Natural killer cell treated with Interleukin-12 subunit alpha and Interleukin-12 subunit beta and Interleukin-15 and Interleukin-18, amount 100 ng/mL, for 72 hours (primary cell): ENCODE measurements around the gene EXOC6. TPM values are rescaled to one million over a fixed set of nuclear protein-coding genes. Genes with fewer than 3 reads are reported as not detected.
"Not testable (repeated sequence)": the region's sequence is repeated elsewhere in the genome, so short reads cannot be mapped to it uniquely, and the experiment has no call there.

Source experiments
- ATAC-seq, 2 donors: fragments of 150-1000 bp; cut with Tn5 transposase in 1 of 2; sonication (Bioruptor Pico), chemical (Tn5 transposase) in 1 of 2; 2 replicates each; pipeline ENCODE4 v1.10.0; 2021
- DNase-seq: peaks from one replicate; pipeline ENCODE4 v3.0.0; 2022; ENCODE audit warnings: low spot score
- H3K27ac Mint-ChIP-seq, 2 donors: 1 replicate in 1 of 2; 2 replicates in 1 of 2; pipeline ENCODE4 v1.8.0; 2022; ENCODE audit warnings: mixed read lengths in 2 of 2, mild to moderate bottlenecking in 1 of 2, moderate library complexity in 1 of 2
- H3K27me3 Mint-ChIP-seq, 2 donors: 1 replicate in 1 of 2; 2 replicates in 1 of 2; pipeline ENCODE4 v1.8.0; 2022; ENCODE audit warnings: mixed read lengths in 2 of 2
- H3K36me3 Mint-ChIP-seq: one replicate; pipeline ENCODE4 v1.8.0; 2022; ENCODE audit warnings: mixed read lengths
- H3K4me1 Mint-ChIP-seq, 2 donors: 1 replicate in 1 of 2; 2 replicates in 1 of 2; pipeline ENCODE4 v1.8.0; 2022; ENCODE audit warnings: low read depth in 2 of 2, mixed read lengths in 2 of 2, mild to moderate bottlenecking in 1 of 2
- H3K4me3 Mint-ChIP-seq: one replicate; pipeline ENCODE4 v1.8.0; 2022; ENCODE audit warnings: mixed read lengths
- H3K9me3 Mint-ChIP-seq: 2 replicates; pipeline ENCODE4 v1.8.0; 2022; ENCODE audit warnings: mixed read lengths
- total RNA-seq, 2 donors: library from RNA; stranded (reverse); gene quantifications; one replicate each; pipeline ENCODE4 v1.2.3, GENCODE V29; 2022

EXOC6 gene
- total RNA-seq, 2 donors from 2014 or later: 9.7 to 14.7 TPM

- Mint-ChIP-seq H3K36me3 (no peaks in the 10 kb centered on the region), H3K4me3 (no peak overlapping the region), H3K27me3 (no peaks in the 10 kb centered on the region), H3K9me3 (no peaks in the 10 kb centered on the region), H3K4me1 (no peaks in the 10 kb centered on the region), H3K27ac (no peak overlapping the region)
- ATAC-seq (no peak), DNase-seq (no peak)
These were observed 109.1 kb downstream of the EXOC6 start for GRCh38 chr10:92957223-92958010.

DNA sequence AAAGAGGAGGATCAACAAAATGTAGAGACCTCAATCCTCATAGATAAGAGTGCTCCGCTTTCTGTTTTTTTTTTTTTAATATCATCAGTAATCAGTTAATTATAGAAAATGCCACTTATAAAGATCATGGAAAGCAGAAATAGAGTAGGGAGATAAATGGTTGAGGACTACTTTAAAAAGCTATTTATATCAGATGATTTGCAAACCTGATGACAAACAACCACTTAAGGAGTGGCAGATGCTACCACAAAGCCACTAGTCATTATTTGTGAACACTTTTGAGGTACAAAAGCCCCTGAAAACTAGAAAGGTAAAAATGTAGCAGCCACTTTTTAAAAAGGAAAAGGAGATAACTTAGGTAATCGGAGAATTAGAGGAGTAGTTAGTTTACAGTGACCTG is 113.3 kb downstream of the EXOC6 start:
- Mint-ChIP-seq H3K9me3 (no peaks in the 10 kb centered on the region), H3K27me3 (no peaks in the 10 kb centered on the region), H3K4me1 (no peaks in the 10 kb centered on the region), H3K36me3 (no peaks in the 10 kb centered on the region), H3K27ac (no peak overlapping the region), H3K4me3 (no peak overlapping the region)
- no peak for ATAC-seq
- no peak for DNase-seq

DNA sequence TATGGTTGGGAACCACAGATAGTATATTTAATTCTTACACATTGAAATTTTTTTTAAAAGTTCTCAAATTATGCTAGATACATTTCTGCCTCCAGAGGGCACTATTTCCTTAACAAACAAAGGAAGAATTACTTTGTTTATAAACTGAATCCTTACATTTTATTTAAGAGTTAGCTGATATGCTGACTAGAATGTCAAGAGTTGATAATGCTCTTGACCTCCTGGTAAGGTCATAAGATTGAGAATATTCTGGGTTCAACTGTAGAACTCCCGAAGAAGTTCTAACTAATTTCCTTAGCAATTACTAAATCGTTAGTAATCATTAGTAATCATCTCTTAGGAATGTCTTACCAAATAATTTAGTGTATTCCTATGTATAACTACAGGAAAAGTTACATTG is 117.0 kb downstream of the EXOC6 start:
- ATAC-seq (no peak), DNase-seq (no peak)
- Mint-ChIP-seq H3K27me3 (no peaks in the 10 kb centered on the region), H3K36me3 (no peaks in the 10 kb centered on the region), H3K9me3 (no peaks in the 10 kb centered on the region), H3K4me3 (no peak overlapping the region), H3K27ac (no peak overlapping the region), H3K4me1 (no peaks in the 10 kb centered on the region)

DNA sequence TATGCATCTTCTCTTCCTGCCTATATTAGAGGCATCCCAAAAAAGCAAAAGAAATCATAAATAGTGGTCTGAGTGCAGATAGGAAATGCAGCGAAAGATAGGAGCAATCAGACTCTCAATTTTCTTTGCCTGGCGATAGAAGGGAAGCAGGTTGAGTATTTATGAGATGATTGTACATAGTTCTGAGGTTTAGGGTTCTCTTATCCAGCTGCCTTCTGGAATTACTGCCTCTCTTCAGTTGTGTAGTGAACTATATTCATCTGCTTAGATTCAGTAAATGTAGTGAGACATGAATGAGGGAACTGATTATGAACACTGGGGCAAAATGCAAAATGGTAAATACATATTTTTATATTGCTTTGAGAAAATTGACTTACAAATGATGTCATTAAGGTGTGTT is 119.3 kb downstream of the EXOC6 start:
- Mint-ChIP-seq H3K27ac (no peak overlapping the region), H3K36me3 (no peaks in the 10 kb centered on the region), H3K4me1 (peaks cover 6 to 9% of the 10 kb centered on the region in 2 donors), H3K27me3 (no peaks in the 10 kb centered on the region), H3K9me3 (no peaks in the 10 kb centered on the region), H3K4me3 (no peak overlapping the region)
- ATAC-seq: no peak
- no peak for DNase-seq

GRCh38 chr10:92969151-92969550 is 120.8 kb downstream of the EXOC6 start:
- Mint-ChIP-seq H3K9me3 (no peaks in the 10 kb centered on the region), H3K36me3 (no peaks in the 10 kb centered on the region), H3K27ac (no peak overlapping the region), H3K27me3 (no peaks in the 10 kb centered on the region), H3K4me1 (peaks cover 6 to 9% of the 10 kb centered on the region in 2 donors), H3K4me3 (no peak overlapping the region)
- ATAC-seq (no peak), DNase-seq (no peak)

- Mint-ChIP-seq H3K27ac (no peak overlapping the region), H3K4me1 (peaks cover 6 to 9% of the 10 kb centered on the region in 2 donors), H3K27me3 (no peaks in the 10 kb centered on the region), H3K4me3 (no peak overlapping the region), H3K9me3 (no peaks in the 10 kb centered on the region), H3K36me3 (no peaks in the 10 kb centered on the region)
- no peak for DNase-seq
- ATAC-seq: no peak
These were observed 122.2 kb downstream of the EXOC6 start for GRCh38 chr10:92970301-92971070.

- H3K27ac Mint-ChIP-seq: no peak overlapping the region
- DNase-seq: no peak
- H3K9me3 Mint-ChIP-seq: no peaks in the 10 kb centered on the region
- H3K36me3 Mint-ChIP-seq: no peaks in the 10 kb centered on the region
- no peaks in the 10 kb centered on the region for H3K27me3 Mint-ChIP-seq
- ATAC-seq: no peak
- no peak overlapping the region for H3K4me3 Mint-ChIP-seq
- peaks cover 6 to 9% of the 10 kb centered on the region in 2 donors for H3K4me1 Mint-ChIP-seq
These were observed 123.9 kb downstream of the EXOC6 start for GRCh38 chr10:92972066-92972870.

DNA sequence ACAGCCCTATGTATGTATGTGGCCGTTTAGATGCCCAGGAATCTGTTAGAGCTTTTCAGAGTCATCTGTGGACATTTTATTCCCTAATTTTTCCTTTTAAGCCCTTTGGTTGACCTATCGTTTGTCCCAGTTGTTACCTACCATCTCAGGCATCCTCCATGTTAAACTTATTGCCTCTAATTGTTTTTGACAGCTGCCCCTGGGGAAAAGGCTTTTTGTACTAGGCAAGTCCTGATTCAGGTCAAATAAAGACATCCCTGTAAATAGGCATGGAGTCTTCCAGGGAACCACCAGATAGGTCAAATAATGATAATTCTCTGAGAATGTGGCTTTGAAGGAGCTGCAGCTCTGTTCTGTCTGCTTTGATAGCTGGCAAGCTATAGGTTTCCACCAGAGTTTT is 124.6 kb downstream of the EXOC6 start:
- no peaks in the 10 kb centered on the region for H3K36me3 Mint-ChIP-seq
- no peak for ATAC-seq
- no peak for DNase-seq
- H3K27ac Mint-ChIP-seq: no peak overlapping the region
- peaks cover 6 to 9% of the 10 kb centered on the region in 2 donors for H3K4me1 Mint-ChIP-seq
- no peaks in the 10 kb centered on the region for H3K27me3 Mint-ChIP-seq
- H3K9me3 Mint-ChIP-seq: no peaks in the 10 kb centered on the region
- H3K4me3 Mint-ChIP-seq: no peak overlapping the region

GRCh38 chr10:92976278-92976677 is 128.0 kb downstream of the EXOC6 start:
- not testable (repeated sequence) for ATAC-seq, H3K27ac Mint-ChIP-seq, H3K4me1 Mint-ChIP-seq, H3K27me3 Mint-ChIP-seq, H3K36me3 Mint-ChIP-seq, H3K9me3 Mint-ChIP-seq, H3K4me3 Mint-ChIP-seq, DNase-seq

DNA sequence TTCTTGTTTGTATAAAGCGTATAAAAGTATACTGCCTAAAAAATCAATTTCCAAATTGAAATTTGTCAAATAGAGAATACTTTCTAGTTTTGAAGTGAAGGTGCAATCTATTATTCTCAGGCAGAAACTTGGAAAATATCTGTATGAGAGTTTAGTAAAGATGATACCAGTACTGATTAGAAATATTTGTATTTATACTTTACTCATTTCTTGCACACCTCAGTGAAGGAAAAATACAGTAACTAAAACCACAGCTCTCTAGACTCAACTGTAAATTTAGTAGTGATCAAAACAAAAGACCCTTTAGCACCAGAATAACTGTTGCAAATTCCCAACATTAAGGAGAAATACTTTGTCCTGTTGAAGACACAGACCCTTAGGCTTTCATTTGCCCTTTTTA is 140.9 kb downstream of the EXOC6 start:
- Mint-ChIP-seq H3K36me3 (peaks cover 5% of the 10 kb centered on the region), H3K9me3 (no peaks in the 10 kb centered on the region), H3K4me1 (peaks cover 6 to 18% of the 10 kb centered on the region in 2 donors), H3K4me3 (no peak overlapping the region), H3K27me3 (no peaks in the 10 kb centered on the region), H3K27ac (no peak overlapping the region)
- no peak for ATAC-seq
- DNase-seq: no peak

DNA sequence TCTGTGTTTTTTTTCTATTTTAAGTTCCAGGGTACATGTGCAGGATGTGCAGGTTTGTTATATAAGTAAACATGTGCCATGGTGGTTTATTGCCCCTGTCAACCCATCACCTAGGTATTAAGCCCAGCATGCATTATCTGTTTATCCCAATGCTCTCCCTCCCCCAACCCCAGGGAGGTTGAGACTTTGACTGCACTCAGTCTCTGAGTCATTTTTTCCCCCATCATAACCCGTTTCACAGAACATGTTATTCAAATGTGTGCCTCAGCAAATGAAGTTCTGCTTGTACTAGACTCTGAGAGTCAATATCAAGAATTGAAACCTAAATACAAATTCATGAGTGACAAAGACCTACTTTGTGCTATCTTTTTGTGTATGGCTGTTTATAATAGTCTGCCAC is 142.3 kb downstream of the EXOC6 start:
- H3K27me3 Mint-ChIP-seq: no peaks in the 10 kb centered on the region
- H3K9me3 Mint-ChIP-seq: no peaks in the 10 kb centered on the region
- no peak overlapping the region for H3K4me3 Mint-ChIP-seq
- H3K27ac Mint-ChIP-seq: no peak overlapping the region
- no peaks in the 10 kb centered on the region for H3K36me3 Mint-ChIP-seq
- ATAC-seq: peak in 1 of 2 donors; percentile 53
- peaks cover 6 to 21% of the 10 kb centered on the region in 2 donors for H3K4me1 Mint-ChIP-seq
- no peak for DNase-seq

- H3K4me3 Mint-ChIP-seq: no peak overlapping the region
- ATAC-seq (no peak), DNase-seq (no peak)
- no peaks in the 10 kb centered on the region for H3K9me3 Mint-ChIP-seq
- no peaks in the 10 kb centered on the region for H3K36me3 Mint-ChIP-seq
- H3K4me1 Mint-ChIP-seq: peaks cover 6 to 21% of the 10 kb centered on the region in 2 donors
- H3K27ac Mint-ChIP-seq: no peak overlapping the region
- H3K27me3 Mint-ChIP-seq: no peaks in the 10 kb centered on the region
These were observed 143.2 kb downstream of the EXOC6 start for GRCh38 chr10:92991513-92991912.

GRCh38 chr10:92993699-92994272 is 145.5 kb downstream of the EXOC6 start:
- ATAC-seq: no peak
- Mint-ChIP-seq H3K27ac (no peak overlapping the region), H3K9me3 (no peaks in the 10 kb centered on the region)

More at GRCh38 chr10:92993699-92994272, 145.5 kb downstream of the EXOC6 start:
- Mint-ChIP-seq H3K36me3 (no peaks in the 10 kb centered on the region), H3K27me3 (no peaks in the 10 kb centered on the region), H3K4me1 (peaks cover 6 to 21% of the 10 kb centered on the region in 2 donors), H3K4me3 (no peak overlapping the region)
- DNase-seq: no peak
